ENCODE data around the gene TJAP1.
"Not testable (repeated sequence)": the region's sequence is repeated elsewhere in the genome, so short reads cannot be mapped to it uniquely, and the experiment has no call there.

The TJAP1 gene

GRCh38 chr6:43506667-43507471, 29.5 kb downstream of the TJAP1 start:
- DNase-seq, result no peak

GRCh38 chr6:43508481-43509141, 31.2 kb downstream of the TJAP1 start:
- no peak for DNase-seq

GRCh38 chr6:43509142-43509983, 32.0 kb downstream of the TJAP1 start:
- no peak for DNase-seq

- no peak for DNase-seq
Observed at GRCh38 chr6:43509984-43510826, 32.8 kb downstream of the TJAP1 start, which contains the start of gene LRRC73. Gene LRRC73, minus strand, starts transcription at chr6:43510346. Its CDS starts 561 bp downstream, at chr6:43509785.

- DNase-seq, result no peak
Observed at GRCh38 chr6:43510827-43511163, 33.4 kb downstream of the TJAP1 start.

GRCh38 chr6:43511824-43512415, 34.5 kb downstream of the TJAP1 start:
- DNase-seq, result no peak

- DNase-seq, result no peak
Observed at GRCh38 chr6:43515808-43516207, 38.4 kb downstream of the TJAP1 start.

- DNase-seq, result no peak
Observed at GRCh38 chr6:43516367-43516696, 39.0 kb downstream of the TJAP1 start.

- no peak for DNase-seq
Observed at GRCh38 chr6:43516697-43517504, 39.5 kb downstream of the TJAP1 start, which contains the start of the genes POLR1C and YIPF3. Gene POLR1C, plus strand, starts transcription at chr6:43517089. Its CDS starts 21 bp downstream, at chr6:43517110. Gene YIPF3, minus strand, starts transcription at chr6:43516926. Its CDS starts 119 bp downstream, at chr6:43516807.

GRCh38 chr6:43517505-43518357, 40.4 kb downstream of the TJAP1 start:
- no peak for DNase-seq

- DNase-seq, result no peak
Observed at GRCh38 chr6:43520097-43520496, 42.7 kb downstream of the TJAP1 start.

GRCh38 chr6:43521836-43522235, 44.5 kb downstream of the TJAP1 start:
- no peak for DNase-seq

GRCh38 chr6:43522547-43523261, 45.3 kb downstream of the TJAP1 start:
- DNase-seq, result no peak

GRCh38 chr6:43523284-43523683, 45.9 kb downstream of the TJAP1 start:
- DNase-seq, result no peak

- no peak for DNase-seq
Observed at GRCh38 chr6:43524483-43524961, 47.2 kb downstream of the TJAP1 start.

- no peak for DNase-seq
Observed at GRCh38 chr6:43532201-43532600, 54.8 kb downstream of the TJAP1 start.

- not testable (repeated sequence) for DNase-seq
Observed at GRCh38 chr6:43538986-43539385, 61.6 kb downstream of the TJAP1 start.

- DNase-seq, result not testable (repeated sequence)
Observed at GRCh38 chr6:43539409-43539808, 62.0 kb downstream of the TJAP1 start.

- DNase-seq, result no peak
Observed at GRCh38 chr6:43540507-43540906, 63.1 kb downstream of the TJAP1 start.
